Kidney capillary endothelial cell (primary cell): ENCODE results near the gene DNM3.

Experiments used
- DNase-seq: peaks from one replicate; pipeline ENCODE4 v3.0.0-alpha.2; 2018; ENCODE audit warnings: low spot score

DNM3 gene

GRCh38 chr1:172238965-172239364, 397.7 kb downstream of the DNM3 start:
- no peak for DNase-seq

- no peak for DNase-seq
Observed at GRCh38 chr1:172239901-172240300, 398.6 kb downstream of the DNM3 start.

- DNase-seq = no peak
Observed at GRCh38 chr1:172241540-172241939, 400.2 kb downstream of the DNM3 start.

- DNase-seq = no peak
Observed at GRCh38 chr1:172244865-172245264, 403.6 kb downstream of the DNM3 start.

GRCh38 chr1:172245788-172246187, 404.5 kb downstream of the DNM3 start:
- DNase-seq = no peak

GRCh38 chr1:172246521-172247390, 405.5 kb downstream of the DNM3 start:
- DNase-seq = no peak

GRCh38 chr1:172251486-172251885, 410.2 kb downstream of the DNM3 start:
- DNase-seq = no peak

GRCh38 chr1:172252321-172252720, 411.0 kb downstream of the DNM3 start:
- peak; percentile 33 for DNase-seq

- no peak for DNase-seq
Observed at GRCh38 chr1:172252958-172253357, 411.7 kb downstream of the DNM3 start.

GRCh38 chr1:172254521-172255222, 413.4 kb downstream of the DNM3 start:
- peak; percentile 89 for DNase-seq

GRCh38 chr1:172255223-172255560, 413.9 kb downstream of the DNM3 start:
- no peak for DNase-seq

- no peak for DNase-seq
Observed at GRCh38 chr1:172265905-172266304, 424.6 kb downstream of the DNM3 start.

- DNase-seq = no peak
Observed at GRCh38 chr1:172266528-172267174, 425.4 kb downstream of the DNM3 start.

GRCh38 chr1:172268237-172268636, 426.9 kb downstream of the DNM3 start:
- no peak for DNase-seq

GRCh38 chr1:172269084-172269483, 427.8 kb downstream of the DNM3 start:
- no peak for DNase-seq

GRCh38 chr1:172269644-172270043, 428.3 kb downstream of the DNM3 start:
- DNase-seq = no peak

GRCh38 chr1:172270605-172271004, 429.3 kb downstream of the DNM3 start:
- no peak for DNase-seq

- no peak for DNase-seq
Observed at GRCh38 chr1:172272087-172272486, 430.8 kb downstream of the DNM3 start.

- no peak for DNase-seq
Observed at GRCh38 chr1:172273647-172274396, 432.5 kb downstream of the DNM3 start.

GRCh38 chr1:172275478-172275877, 434.2 kb downstream of the DNM3 start:
- no peak for DNase-seq

- DNase-seq = no peak
Observed at GRCh38 chr1:172276120-172276818, 435.0 kb downstream of the DNM3 start.

GRCh38 chr1:172277275-172277674, 436.0 kb downstream of the DNM3 start:
- no peak for DNase-seq
